Activated CD8-positive, alpha-beta T cell treated with anti-CD3 and anti-CD28 coated beads for 36 hours (primary cell): ENCODE data around the gene WBP2. TPM values are rescaled to one million over a fixed set of nuclear protein-coding genes. Genes with fewer than 3 reads are reported as not detected.
"Not testable (repeated sequence)": the region's sequence is repeated elsewhere in the genome, so short reads cannot be mapped to it uniquely, and the experiment has no call there.

Experiments used
- ATAC-seq: fragments of 200-7000 bp; cut with Tn5 transposase; one replicate; pipeline ENCODE4 v1.10.0; 2021; ENCODE audit warnings: mild to moderate bottlenecking, moderate library complexity
- CTCF ChIA-PET: fragments of 350-600 bp; sonication (Branson Sonifier 250); formaldehyde crosslinking; loops from one replicate; lab custom pipeline; 2021; ENCODE audit warnings: antibody characterized with exemption; lab: Charles Lee
- POLR2A ChIA-PET: fragments of 350-600 bp; sonication (Branson Sonifier 250); formaldehyde crosslinking; loops from one replicate; lab custom pipeline; 2021; ENCODE audit warnings: antibody characterized with exemption; lab: Charles Lee
- DNase-seq: peaks from one replicate; pipeline ENCODE4 v3.0.0-alpha.2; 2020
- H3K27ac Mint-ChIP-seq: one replicate; pipeline ENCODE4 v1.8.0; 2021; ENCODE audit warnings: mild to moderate bottlenecking, mixed read lengths
- H3K27me3 Mint-ChIP-seq: one replicate; pipeline ENCODE4 v1.8.0; 2021; ENCODE audit warnings: mixed read lengths
- H3K36me3 Mint-ChIP-seq: one replicate; pipeline ENCODE4 v1.8.0; 2021; ENCODE audit warnings: low read depth, mixed read lengths
- H3K4me1 Mint-ChIP-seq: one replicate; pipeline ENCODE4 v1.8.0; 2021; ENCODE audit warnings: low read depth, mixed read lengths
- H3K4me3 Mint-ChIP-seq: one replicate; pipeline ENCODE4 v1.8.0; 2021; ENCODE audit warnings: mild to moderate bottlenecking, moderate library complexity, mixed read lengths
- H3K9me3 Mint-ChIP-seq: one replicate; pipeline ENCODE4 v1.8.0; 2021; ENCODE audit warnings: mixed read lengths
- intact Hi-C: fragments of 100-400 bp; cut with micrococcal nuclease; formaldehyde crosslinking; loops from one replicate; pipeline ENCODE4 v1.10.0; 2022
- total RNA-seq, 2 experiments: library from RNA; stranded (reverse); gene quantifications; one replicate each; pipeline ENCODE4 v1.2.3, GENCODE V29; 2021
- TF ChIP-seq, protein P1 (sequence below): fragments of 200-600 bp; IDR thresholded peaks from one replicate; pipeline ENCODE4 v1.8.0; 2022; ENCODE audit warnings: antibody characterized with exemption, mild to moderate bottlenecking

WBP2 gene
- total RNA-seq, 2 experiments from 2014 or later, result 54.4 to 58.5 TPM

DNA sequence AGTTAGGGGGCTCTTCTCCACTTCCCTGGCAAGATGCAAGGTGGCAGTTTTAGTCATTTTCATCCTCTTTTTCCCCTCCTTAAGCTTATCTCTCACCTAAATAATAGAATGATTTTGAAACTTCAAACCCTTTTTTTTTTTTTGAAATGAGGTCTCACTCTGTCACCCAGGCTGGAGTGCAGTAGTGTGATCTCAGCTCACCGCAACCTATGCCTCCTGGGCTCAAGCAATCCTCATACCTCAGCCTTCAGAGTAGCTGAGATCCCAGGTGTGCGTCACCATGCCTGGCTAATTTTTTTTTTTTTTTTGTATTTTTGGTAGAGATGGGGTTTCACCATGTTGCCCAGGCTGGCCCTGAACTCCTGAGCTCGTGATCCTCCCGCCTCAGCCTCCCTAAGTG lies 9.8 kb upstream of the WBP2 start:
- H3K27ac Mint-ChIP-seq, result peak overlapping the region; percentile 78
- H3K9me3 Mint-ChIP-seq, H3K27me3 Mint-ChIP-seq, H3K4me3 Mint-ChIP-seq, H3K36me3 Mint-ChIP-seq, intact Hi-C loops: not testable (repeated sequence)
- DNase-seq, result peak; percentile 35
- CTCF ChIA-PET, result interaction anchor here (0.9 to 3.8 kb wide), 7 partner anchors 9 to 141 kb away, joined by 3 to 11 read pairs (median 3); partner anchors contain the start of gene WBP2
- ATAC-seq, result peak; percentile 60
- peaks cover 17% of the 10 kb centered on the region for H3K4me1 Mint-ChIP-seq
- POLR2A ChIA-PET, result interaction anchor here (0.7 to 1.8 kb wide), 3 partner anchors 9 to 86 kb away, joined by 3 to 16 read pairs (median 8); partner anchors contain the start of gene WBP2

DNA sequence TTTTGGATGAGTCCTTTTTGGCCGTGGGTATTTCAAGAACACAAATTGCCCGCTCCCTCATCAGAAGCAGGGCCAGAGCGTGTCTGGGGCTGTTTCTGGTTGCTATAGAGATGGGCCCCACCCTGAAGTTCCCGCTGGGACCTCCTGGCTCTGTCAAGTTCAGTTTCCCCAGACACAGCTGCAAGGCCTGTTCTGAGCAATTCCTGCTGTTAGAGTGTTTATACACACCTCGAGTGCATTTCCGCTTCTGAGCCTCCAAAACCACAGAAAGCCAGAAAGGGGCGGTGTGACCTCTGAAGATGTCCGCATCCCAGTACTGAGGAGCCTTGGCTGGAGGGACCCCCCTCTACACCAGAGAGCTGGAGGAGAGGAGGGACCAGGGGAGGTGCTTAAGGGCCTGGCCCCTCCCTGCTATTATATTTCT lies 9.3 kb upstream of the WBP2 start:
- TF ChIP-seq, protein P1, sequence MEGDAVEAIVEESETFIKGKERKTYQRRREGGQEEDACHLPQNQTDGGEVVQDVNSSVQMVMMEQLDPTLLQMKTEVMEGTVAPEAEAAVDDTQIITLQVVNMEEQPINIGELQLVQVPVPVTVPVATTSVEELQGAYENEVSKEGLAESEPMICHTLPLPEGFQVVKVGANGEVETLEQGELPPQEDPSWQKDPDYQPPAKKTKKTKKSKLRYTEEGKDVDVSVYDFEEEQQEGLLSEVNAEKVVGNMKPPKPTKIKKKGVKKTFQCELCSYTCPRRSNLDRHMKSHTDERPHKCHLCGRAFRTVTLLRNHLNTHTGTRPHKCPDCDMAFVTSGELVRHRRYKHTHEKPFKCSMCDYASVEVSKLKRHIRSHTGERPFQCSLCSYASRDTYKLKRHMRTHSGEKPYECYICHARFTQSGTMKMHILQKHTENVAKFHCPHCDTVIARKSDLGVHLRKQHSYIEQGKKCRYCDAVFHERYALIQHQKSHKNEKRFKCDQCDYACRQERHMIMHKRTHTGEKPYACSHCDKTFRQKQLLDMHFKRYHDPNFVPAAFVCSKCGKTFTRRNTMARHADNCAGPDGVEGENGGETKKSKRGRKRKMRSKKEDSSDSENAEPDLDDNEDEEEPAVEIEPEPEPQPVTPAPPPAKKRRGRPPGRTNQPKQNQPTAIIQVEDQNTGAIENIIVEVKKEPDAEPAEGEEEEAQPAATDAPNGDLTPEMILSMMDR, result no peak
- peak overlapping the region; percentile 78 for H3K27ac Mint-ChIP-seq
- H3K36me3 Mint-ChIP-seq, result no peaks in the 10 kb centered on the region
- DNase-seq, result peak; percentile 71
- ChIA-PET CTCF (interaction anchor here (0.9 to 4.6 kb wide), 8 partner anchors 9 to 141 kb away, joined by 3 to 47 read pairs (median 4); partner anchors contain the start of genes UNC13D and WBP2), POLR2A (interaction anchor here (0.7 to 1.8 kb wide), 3 partner anchors 9 to 85 kb away, joined by 3 to 16 read pairs (median 8); partner anchors contain the start of gene WBP2)
- H3K27me3 Mint-ChIP-seq, result no peaks in the 10 kb centered on the region
- peaks cover 17% of the 10 kb centered on the region for H3K4me1 Mint-ChIP-seq
- ATAC-seq, result peak; percentile 78
- intact Hi-C loops, result no loop called here
- no peaks in the 10 kb centered on the region for H3K9me3 Mint-ChIP-seq
- no peak overlapping the region for H3K4me3 Mint-ChIP-seq

DNA sequence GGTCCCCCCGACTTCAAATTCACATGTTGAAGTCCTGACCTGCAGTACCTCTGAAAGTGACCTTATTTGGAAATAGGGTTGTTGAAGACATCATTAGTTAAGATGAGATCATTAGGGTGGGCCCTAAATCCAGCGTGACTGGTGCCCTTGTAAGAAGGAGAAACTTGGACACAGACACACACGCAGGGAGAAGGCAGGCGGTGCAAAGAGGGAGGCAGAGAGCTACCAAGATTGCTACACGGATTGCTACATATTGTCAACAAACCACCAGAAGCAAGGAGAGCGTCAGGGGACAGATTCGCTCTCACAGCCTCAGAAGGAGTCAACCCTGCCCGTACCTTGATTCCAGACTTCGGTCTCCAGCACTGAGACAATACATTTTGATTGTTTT lies 6.8 kb upstream of the WBP2 start:
- POLR2A ChIA-PET, result interaction anchor here (1.0 to 9.2 kb wide), 4 partner anchors 14 to 117 kb away, joined by 3 to 72 read pairs (median 4); partner anchors contain the start of genes ACOX1, TEN1 and TRIM47
- CTCF ChIA-PET, result interaction anchor here (0.6 to 6.7 kb wide), 22 partner anchors 11 to 153 kb away, joined by 3 to 107 read pairs (median 7); partner anchors contain the start of genes CDK3, GALK1, TRIM47 and TRIM65
- TF ChIP-seq, protein P1, result no peak
- Mint-ChIP-seq H3K4me3 (no peak overlapping the region), H3K27me3 (no peaks in the 10 kb centered on the region), H3K9me3 (no peaks in the 10 kb centered on the region), H3K36me3 (no peaks in the 10 kb centered on the region), H3K27ac (no peak overlapping the region), H3K4me1 (peaks cover 31% of the 10 kb centered on the region)
- ATAC-seq (no peak), DNase-seq (no peak)
- intact Hi-C loops, result no loop called here

DNA sequence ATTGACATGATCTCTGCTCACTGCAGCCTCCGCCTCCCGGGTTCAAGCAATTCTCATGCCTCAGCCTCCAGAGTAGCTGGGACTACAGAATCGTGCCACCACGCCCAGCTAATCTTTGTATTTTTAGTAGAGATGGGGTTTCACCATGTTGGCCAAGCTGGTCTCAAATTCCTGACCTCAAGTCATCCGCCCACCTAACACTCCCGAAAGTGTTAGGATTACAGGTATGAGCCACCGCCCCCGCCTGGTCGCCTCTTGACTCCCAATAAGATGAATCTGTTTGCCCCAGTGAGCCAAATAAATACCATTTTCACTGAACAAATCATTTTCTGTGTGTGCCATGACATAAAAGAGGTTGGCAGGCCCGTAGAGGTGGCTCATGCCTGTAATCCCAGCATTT lies 4.2 kb upstream of the WBP2 start:
- intact Hi-C loops, H3K9me3 Mint-ChIP-seq, H3K4me3 Mint-ChIP-seq, H3K27ac Mint-ChIP-seq, ATAC-seq, H3K27me3 Mint-ChIP-seq, H3K36me3 Mint-ChIP-seq: not testable (repeated sequence)
- ChIA-PET POLR2A (interaction anchor here (1.5 to 9.2 kb wide), 2 partner anchors 17 to 80 kb away, joined by 4 to 72 read pairs; partner anchors contain the start of gene TRIM47), CTCF (interaction anchor here (0.9 to 6.7 kb wide), 4 partner anchors 12 to 106 kb away, joined by 3 to 107 read pairs (median 8); no protein-coding TSS in a partner anchor)
- peaks cover 27% of the 10 kb centered on the region for H3K4me1 Mint-ChIP-seq
- peak; percentile 26 for DNase-seq

DNA sequence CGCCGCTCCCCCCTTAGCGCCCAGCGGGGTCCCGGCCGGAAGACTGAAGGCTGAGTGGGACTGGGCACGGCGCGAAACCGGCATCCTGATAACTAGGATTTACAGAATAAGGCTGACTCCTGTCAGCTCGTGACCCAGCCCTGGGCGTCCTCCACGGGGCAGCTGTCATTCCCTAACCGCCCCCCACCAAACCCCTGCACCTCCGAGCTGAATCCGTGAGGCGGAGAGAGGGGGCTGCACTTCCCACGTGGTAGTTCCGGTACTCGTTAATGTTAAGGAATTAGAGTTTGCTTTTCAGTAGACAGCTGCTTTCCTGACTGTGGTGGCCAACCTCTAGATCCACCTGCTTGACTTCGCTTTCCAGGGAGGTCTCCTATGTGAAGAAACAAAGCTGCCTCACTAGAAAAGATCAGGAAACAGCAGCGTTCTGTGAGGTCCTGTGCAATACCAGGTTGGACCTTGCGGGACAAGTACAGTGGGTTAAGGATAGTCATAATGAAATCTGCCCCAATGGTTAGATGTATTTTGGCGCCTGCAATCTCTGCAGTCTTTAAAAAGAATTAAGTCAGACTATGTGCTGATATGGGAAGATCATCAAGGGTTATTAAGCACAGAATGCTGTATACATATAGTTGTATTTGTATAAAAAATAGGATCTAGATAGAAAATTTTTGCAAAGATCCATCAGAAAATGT lies 1.1 kb upstream of the WBP2 start:
- TF ChIP-seq, protein P1, result peak; percentile 53
- H3K27ac Mint-ChIP-seq, result peak overlapping the region; percentile 92
- ATAC-seq (no peak), DNase-seq (peak; percentile 44)
- intact Hi-C loops, result no loop called here
- peaks cover 33% of the 10 kb centered on the region for H3K4me1 Mint-ChIP-seq
- ChIA-PET CTCF (interaction anchor here (0.6 to 3.5 kb wide), 17 partner anchors 8 to 107 kb away, joined by 3 to 45 read pairs (median 5); partner anchors contain the start of genes GALK1, TRIM47 and TRIM65), POLR2A (interaction anchor here (0.7 to 9.2 kb wide), 13 partner anchors 9 to 103 kb away, joined by 3 to 72 read pairs (median 7); partner anchors contain the start of genes TRIM47, TRIM65, UNC13D and UNK)
- no peaks in the 10 kb centered on the region for H3K27me3 Mint-ChIP-seq
- no peak overlapping the region for H3K4me3 Mint-ChIP-seq
- peaks cover 2% of the 10 kb centered on the region for H3K36me3 Mint-ChIP-seq
- no peaks in the 10 kb centered on the region for H3K9me3 Mint-ChIP-seq
